Measurements from ENCODE around the gene GART.
"Not testable (repeated sequence)": the region's sequence is repeated elsewhere in the genome, so short reads cannot be mapped to it uniquely, and the experiment has no call there.

DNA sequence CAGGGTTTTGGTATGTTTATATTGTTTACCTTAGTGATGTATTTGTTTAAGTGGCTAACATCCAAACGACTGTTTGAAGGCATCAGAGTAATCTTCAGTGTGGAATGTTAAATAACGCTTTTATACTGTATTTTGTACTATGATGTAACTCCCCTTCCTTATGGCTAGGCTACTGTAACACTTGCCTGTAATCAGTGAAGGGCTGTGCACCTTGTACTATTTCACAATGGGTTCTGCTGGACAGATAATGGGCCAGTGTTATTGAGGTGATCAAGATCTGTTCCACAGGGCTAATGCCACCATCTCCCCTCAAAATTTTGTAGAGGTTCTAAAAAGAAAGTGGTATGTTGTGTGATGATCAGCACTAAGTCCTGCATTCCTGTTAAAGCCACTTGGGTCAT lies 34.8 kb upstream of the GART start:
- not testable (repeated sequence) for TF ChIP-seq POLR2A (IDR thresholded peaks at IDR 0.05)
- TF ChIP-seq, protein P1, sequence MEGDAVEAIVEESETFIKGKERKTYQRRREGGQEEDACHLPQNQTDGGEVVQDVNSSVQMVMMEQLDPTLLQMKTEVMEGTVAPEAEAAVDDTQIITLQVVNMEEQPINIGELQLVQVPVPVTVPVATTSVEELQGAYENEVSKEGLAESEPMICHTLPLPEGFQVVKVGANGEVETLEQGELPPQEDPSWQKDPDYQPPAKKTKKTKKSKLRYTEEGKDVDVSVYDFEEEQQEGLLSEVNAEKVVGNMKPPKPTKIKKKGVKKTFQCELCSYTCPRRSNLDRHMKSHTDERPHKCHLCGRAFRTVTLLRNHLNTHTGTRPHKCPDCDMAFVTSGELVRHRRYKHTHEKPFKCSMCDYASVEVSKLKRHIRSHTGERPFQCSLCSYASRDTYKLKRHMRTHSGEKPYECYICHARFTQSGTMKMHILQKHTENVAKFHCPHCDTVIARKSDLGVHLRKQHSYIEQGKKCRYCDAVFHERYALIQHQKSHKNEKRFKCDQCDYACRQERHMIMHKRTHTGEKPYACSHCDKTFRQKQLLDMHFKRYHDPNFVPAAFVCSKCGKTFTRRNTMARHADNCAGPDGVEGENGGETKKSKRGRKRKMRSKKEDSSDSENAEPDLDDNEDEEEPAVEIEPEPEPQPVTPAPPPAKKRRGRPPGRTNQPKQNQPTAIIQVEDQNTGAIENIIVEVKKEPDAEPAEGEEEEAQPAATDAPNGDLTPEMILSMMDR (IDR thresholded peaks at IDR 0.05) = not testable (repeated sequence)
